Activated gamma-delta T cell (primary cell): ENCODE data around the gene TPST1.

Source experiments
- DNase-seq: peaks from one replicate; lab custom pipeline; 2025; lab: John Stamatoyannopoulos, UW

The TPST1 gene

GRCh38 chr7:66238773-66239466 is 33.8 kb downstream of the TPST1 start:
- DNase-seq, result no peak

DNA sequence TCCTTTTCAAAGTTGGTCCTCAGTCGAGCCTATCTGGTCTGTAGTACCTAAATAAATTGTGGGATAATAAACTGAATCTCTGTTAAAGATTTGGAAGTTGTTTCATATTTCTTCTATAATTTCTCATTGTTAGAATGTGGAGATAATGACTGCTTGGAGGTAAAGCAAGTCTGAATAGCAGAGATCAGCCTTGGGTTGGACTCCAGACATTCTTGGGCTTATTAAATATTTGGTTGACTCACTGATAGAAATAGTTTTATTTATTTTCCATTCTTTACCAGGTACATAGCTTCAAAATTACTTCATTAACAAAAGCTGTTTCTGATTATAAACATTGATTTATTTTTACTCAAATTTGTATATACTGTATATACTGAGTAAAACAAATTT is 34.3 kb downstream of the TPST1 start:
- DNase-seq, result no peak

DNA sequence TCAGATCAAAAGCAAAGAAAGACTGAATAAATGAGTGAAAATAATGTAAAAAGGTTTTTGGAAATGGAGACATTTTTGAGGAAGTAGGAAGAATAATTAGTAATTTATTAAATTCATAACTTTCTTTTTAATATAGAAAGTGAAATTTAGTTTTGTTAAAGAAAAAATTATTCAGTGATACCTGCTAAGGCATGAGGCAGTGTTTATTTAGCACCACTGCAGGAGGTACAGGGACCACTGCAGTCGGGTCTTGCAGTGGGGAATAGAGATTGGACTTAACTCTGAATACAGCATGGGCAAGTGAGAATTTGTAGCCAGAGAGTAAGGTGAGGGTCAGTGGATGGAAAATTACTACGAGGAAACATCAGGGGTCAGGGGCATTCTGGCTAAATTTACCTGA is 39.9 kb downstream of the TPST1 start:
- DNase-seq, result no peak

DNA sequence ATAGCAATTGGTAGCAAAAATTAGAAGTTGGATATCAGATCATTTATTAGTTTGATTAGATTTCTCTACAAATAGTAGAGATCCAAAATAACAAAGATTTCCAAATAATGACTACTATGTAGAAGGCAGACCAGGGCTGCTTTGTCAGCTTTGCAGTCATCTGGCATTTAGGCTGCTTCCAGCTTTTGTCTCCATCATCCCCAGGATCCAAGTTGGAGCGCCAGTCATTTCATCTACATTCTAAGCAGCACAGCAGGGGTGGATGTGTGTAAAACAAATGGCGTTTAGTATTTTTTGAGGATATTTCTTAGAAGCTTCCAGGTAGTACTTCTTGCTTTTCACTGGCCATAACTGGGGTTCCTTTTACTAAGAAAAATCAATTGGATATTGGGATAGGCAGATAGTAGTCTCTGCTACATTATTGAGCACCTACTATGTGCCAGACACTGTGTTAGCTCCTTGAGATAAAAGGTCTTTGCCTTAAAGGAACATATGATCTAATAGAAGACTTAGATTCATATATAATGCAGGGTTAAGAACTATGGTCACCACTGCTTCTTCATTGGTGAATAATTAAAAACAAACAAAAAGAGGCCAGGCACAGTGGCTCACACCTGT is 41.5 kb downstream of the TPST1 start:
- no peak for DNase-seq

DNA sequence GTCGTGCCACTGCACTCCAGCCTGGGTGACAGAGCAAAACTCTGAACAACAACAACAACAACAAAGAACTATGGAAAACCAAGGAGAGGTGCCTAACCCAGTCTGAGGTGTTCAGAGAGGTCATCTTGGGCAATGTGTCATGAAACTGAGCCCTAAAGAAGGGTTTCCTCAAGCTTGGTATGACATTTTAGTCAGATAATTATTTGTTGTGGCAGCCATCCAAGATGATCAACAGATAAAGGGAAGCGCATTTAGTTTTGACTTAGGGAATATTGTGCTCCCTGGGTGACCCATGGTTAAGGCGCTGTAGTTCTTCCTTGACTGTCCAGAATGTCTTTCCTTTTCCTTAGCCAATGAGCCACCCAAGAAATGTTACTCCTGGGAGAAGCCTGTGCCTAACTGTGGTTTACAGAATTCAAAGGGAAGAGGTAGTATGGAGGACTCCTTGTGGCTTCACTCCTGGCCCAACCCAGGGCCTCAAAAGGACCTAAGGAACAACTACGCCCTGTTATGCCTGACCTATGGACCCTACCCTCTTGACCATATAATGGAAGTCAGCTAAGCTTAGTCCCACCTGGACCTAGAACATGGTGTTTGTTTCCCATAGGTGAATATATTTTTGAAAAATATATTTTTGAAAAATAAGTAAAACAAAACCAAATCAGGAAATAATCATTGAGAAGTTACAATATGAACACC is 42.4 kb downstream of the TPST1 start:
- no peak for DNase-seq

- no peak for DNase-seq
Measured at GRCh38 chr7:66250711-66251110, 45.6 kb downstream of the TPST1 start.

DNA sequence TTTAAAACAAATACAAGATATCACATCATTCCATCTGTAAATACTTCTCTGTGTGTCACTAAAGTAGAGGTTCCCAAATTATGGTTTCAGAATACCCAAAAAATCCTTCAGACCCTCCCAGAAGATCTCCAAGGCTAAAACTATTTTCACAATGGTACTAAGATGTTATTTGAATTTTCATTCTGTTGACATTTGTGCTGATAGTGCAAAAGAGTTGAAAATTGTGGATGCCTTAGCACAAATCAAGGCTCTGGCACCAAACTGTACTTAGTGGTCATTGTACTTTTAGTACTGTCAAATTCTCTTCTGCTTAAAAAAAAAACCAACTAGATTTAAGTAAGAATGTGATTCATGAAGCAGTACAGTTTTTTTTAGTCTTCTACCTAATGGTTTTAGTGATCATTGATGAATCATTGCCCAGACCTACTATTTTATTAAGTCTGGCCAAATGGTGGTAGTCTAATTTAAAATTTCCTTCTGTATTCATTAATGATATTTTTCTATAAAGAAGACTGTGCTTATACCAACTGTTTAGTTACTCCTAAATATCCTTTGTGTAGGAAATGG is 50.5 kb downstream of the TPST1 start:
- DNase-seq, result no peak

DNA sequence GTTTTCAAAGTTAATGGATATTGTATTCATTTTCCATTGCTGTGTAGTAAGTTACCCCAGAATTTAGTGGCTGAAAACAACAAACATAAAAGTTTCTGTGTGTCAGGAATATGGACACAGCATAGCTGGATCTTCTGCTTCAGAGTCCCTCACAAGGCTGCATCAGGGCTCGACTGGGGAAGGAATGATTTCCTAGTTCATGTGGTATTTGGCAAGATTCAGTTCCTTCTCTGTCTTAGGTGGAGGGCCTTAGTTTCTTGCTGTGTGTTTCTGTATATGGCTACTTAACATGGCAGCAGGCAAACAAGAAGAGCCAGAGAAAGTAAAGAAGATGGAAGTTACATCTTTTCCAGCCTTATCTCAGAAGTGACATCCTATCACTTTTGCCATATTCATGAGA is 51.1 kb downstream of the TPST1 start:
- no peak for DNase-seq

DNA sequence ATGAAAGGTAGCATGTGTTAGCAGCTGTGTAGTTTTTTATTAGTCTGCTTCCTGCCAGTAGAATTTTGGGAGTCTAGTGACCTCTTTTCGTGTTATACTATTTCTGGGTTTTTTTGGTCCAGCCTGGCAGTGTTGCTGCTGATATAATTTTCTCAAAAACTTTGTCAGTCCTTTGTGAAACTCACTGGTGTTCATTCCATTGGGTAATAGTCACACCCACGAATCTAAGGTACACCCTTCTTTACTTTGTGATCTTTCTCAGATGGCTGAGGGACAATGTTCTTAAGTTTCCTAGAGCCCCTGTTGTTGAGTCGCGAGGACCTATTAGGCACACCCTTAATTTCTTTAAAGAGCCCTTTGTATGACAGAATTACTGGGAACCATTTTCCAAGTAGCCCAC is 52.3 kb downstream of the TPST1 start:
- no peak for DNase-seq

- DNase-seq, result no peak
Measured at GRCh38 chr7:66258409-66258808, 53.3 kb downstream of the TPST1 start.

DNA sequence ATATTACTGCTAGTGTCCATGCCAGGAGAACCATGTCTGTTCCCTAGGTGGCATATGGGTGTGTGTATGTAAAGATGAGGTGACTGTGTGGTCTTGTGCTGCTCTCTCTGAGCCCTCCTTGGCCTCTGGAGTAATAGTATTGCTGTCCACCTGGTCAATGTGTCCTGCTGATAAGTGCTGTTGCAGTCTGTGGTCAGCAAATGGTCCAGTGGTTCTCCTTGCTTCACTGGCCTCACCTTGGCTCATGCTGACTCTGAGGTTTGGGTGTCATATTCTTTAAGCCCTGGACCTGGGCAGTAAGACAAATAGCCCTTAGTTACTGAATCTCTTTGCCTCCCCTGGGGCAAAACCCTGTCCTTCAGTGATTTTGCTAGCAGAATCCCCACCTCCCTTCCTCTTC is 56.8 kb downstream of the TPST1 start:
- no peak for DNase-seq

DNA sequence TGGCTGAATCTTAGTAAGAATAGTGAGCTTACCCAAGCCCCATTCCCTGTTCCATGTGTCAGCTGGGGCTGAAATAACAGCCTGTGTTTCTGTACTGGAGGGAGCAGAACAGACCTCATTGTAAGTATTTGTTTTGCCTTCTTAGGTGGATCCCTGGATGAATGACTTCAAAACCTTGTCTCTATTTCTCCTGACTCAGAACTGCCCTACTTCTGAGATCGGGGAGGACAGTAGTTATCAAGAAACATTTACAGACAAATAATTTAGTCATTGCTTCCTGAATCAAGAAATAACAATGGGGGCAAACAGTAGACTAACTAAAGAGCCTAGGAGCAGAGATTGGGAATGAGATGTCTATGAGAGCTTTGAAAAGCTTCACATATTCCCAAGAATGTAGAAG is 58.8 kb downstream of the TPST1 start:
- no peak for DNase-seq

DNA sequence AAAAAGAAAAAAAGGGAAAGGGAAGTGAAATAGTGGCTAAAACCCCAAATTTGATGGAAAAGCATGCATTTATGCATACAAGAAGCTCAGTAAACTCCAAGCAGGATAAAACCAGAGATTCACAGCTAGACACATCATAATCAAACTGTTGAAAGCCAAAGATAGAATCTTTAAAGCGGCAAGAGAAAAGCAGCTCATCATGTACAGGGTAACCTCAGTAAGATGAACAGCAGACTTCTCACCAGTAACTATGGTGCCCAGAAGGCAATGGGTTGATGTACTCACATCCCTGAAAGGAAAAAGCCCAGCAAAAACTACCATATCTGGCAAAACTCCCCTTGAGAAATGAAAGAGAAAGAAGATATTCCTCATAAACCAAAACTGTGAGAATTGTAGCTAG is 60.4 kb downstream of the TPST1 start:
- DNase-seq, result no peak

DNA sequence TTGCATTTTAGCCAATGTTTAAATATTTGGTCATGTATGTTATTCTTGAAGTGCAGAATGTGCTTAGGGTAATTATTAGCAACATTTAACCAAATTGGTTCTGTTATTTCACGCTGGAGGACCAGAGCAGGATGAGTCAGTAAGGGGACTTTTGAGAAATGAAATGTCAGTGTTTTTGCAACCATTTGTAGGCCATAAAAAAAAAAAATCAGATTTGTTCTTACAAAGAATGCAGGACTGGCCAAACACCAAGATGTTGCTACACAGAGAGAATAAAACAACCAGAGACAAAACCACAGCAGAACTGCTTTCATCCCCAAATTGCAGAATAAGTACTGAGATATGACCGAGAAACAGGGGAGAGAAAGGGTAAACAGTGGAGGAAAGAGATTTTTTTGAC is 62.1 kb downstream of the TPST1 start:
- DNase-seq, result no peak

GRCh38 chr7:66269978-66270377 is 64.8 kb downstream of the TPST1 start:
- DNase-seq, result no peak

DNA sequence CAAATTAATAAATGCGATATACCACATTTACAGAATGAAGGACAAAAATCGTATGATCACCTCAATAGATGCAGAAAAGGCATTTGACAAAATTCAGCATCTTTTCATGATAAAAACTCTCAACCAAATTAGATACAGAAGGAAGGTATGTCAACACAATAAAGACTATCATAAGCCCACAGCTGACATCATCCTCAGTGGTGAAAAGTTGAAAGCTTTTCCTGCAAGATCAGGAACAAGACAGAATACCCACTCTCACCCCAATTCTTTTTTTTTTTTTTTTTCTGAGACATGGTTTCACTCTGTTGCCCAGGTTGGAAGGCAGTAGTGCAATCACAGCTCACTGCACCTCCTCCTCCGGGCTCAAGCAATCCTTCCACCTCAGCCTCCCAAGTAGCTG is 67.2 kb downstream of the TPST1 start:
- DNase-seq, result no peak

DNA sequence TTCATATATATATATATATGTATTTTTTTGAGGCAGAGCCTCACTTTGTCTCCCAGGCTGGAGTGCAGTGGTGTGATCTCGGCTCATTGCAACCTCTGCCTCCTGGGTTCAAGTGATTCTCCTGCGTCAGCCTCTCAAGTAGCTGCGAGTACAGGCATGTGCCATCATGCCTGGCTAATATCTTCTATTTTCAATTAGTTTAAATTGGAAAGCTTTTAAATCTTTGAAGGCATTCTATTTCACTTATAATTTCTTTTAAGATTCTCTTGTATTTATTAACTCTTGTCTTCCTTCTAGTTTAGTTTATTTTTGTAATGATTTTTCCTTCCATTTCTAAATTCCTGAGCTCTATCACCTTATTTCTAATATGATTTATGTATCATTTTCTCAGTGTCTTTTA is 71.2 kb downstream of the TPST1 start:
- no peak for DNase-seq

- DNase-seq, result no peak
Measured at GRCh38 chr7:66277492-66277891, 72.4 kb downstream of the TPST1 start.

- DNase-seq, result no peak
Measured at GRCh38 chr7:66279912-66280311, 74.8 kb downstream of the TPST1 start.

- no peak for DNase-seq
Measured at GRCh38 chr7:66281678-66282590, 76.8 kb downstream of the TPST1 start.

DNA sequence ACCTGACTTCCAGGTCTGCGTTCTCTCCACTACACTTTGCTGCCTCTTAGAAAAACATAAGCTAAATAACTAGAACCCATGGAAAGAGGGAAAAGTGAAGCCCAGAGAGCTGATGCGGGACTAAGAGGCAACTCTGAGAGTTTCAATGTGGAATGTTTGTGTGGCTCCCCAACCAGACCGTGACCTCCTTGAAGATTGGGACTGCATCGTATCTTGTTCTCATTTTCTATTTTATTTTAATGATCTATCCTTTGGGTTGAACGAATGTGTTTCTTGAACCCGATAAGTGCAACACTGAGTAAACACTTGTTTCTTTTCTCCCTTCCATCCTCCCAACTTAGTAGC is 77.4 kb downstream of the TPST1 start:
- no peak for DNase-seq
